Esophagus muscularis mucosa (tissue), 4 donors: ENCODE measurements around the gene TGDS. TPM values are rescaled to one million over a fixed set of nuclear protein-coding genes. Genes with fewer than 3 reads are reported as not detected.

Source experiments
- DNase-seq: peaks from one replicate; pipeline ENCODE4 v3.0.0-alpha.2; 2017; ENCODE audit errors: extremely low spot score
- H3K27ac ChIP-seq, 4 donors: fragments of 200-600 bp; sonication (generic); replicated peaks in 1 of 4; 1 replicate in 3 of 4; 2 replicates in 1 of 4; pipeline ENCODE4 v1.5.1; 2016 to 2019; ENCODE audit warnings: mild to moderate bottlenecking in 1 of 4
- H3K27me3 ChIP-seq, 4 donors: fragments of 200-600 bp; sonication (generic); one replicate each; pipeline versions ENCODE4 v1.5.1 to v1.6.0; 2016 to 2019
- H3K36me3 ChIP-seq, 4 donors: fragments of 200-600 bp; sonication (generic); one replicate each; pipeline ENCODE4 v1.5.1; 2016 to 2019
- H3K4me1 ChIP-seq, 4 donors: fragments of 200-600 bp; sonication (generic); one replicate each; pipeline ENCODE4 v1.5.1; 2016 to 2019
- H3K4me3 ChIP-seq, 4 donors: fragments of 200-600 bp; sonication (generic); 1 replicate in 2 of 4; 2 replicates in 2 of 4; pipeline ENCODE4 v1.5.1; 2016 to 2019; ENCODE audit warnings: mild to moderate bottlenecking in 4 of 4, moderate library complexity in 1 of 4
- H3K9me3 ChIP-seq, 4 donors: fragments of 200-600 bp; sonication (generic); 1 replicate in 3 of 4; 2 replicates in 1 of 4; pipeline ENCODE4 v1.5.1; 2016 to 2019
- CTCF ChIP-seq, 3 experiments: fragments of 200-600 bp in 2 of 3; fragments of 450-650 bp in 1 of 3; sonication (generic) in 2 of 3; IDR thresholded peaks; one replicate each; pipeline ENCODE4 v1.5.1; 2017 to 2019; ENCODE audit warnings: antibody characterized with exemption in 3 of 3, mild to moderate bottlenecking in 2 of 3, moderate library complexity in 1 of 3
- EP300 ChIP-seq: sonication (generic); formaldehyde crosslinking; IDR thresholded peaks from one replicate; pipeline ENCODE4 v1.6.1; 2017; ENCODE audit warnings: antibody characterized with exemption
- POLR2A ChIP-seq: fragments of 450-650 bp; IDR thresholded peaks from one replicate; pipeline ENCODE4 v1.6.1; 2017; ENCODE audit warnings: antibody characterized with exemption, moderate library complexity, mild to moderate bottlenecking, low read depth
- POLR2AphosphoS5 ChIP-seq, 2 donors: sonication (generic); formaldehyde crosslinking; IDR thresholded peaks; one replicate each; pipeline ENCODE4 v1.6.1; 2017; ENCODE audit warnings: antibody characterized with exemption in 2 of 2
- WGBS: methylation state at CpG from one replicate; pipeline ENCODE4 v1.1.5; 2018; 5-methylcytosine and 5-hydroxymethylcytosine counted together
- intact Hi-C: fragments of 100-400 bp; cut with DNase I; formaldehyde crosslinking; loops from one replicate; pipeline ENCODE4 v1.15.1; 2023
- total RNA-seq, 4 donors: library from RNA; depleted of rRNA; stranded (reverse); fragments of >200 nt; gene quantifications; one replicate each; pipeline versions ENCODE4 v1.1.0 to v1.2.1, GENCODE V29; 2016

TGDS gene
- total RNA-seq, 4 donors from 2014 or later = 3.7 to 7.5 (median 6.2) TPM

GRCh38 chr13:94524407-94524806, 71.5 kb downstream of the TGDS start:
- intact Hi-C loops = no loop called here
- TF ChIP-seq POLR2A = no peak
- no peak for TF ChIP-seq CTCF (IDR thresholded peaks at IDR 0.05)
- TF ChIP-seq EP300 = no peak
- TF ChIP-seq POLR2AphosphoS5 (IDR thresholded peaks at IDR 0.05) = no peak
- 94% methylated on average over 5 of the region's 7 CpGs for WGBS

More at GRCh38 chr13:94524407-94524806, 71.5 kb downstream of the TGDS start:
- no peaks in the 10 kb centered on the region for H3K27me3 ChIP-seq
- H3K9me3 ChIP-seq = no peaks in the 10 kb centered on the region
- no peaks in the 10 kb centered on the region for H3K36me3 ChIP-seq
- DNase-seq = no peak
- H3K27ac ChIP-seq = no peak overlapping the region
- H3K4me3 ChIP-seq = no peak overlapping the region
- H3K4me1 ChIP-seq = no peaks in the 10 kb centered on the region

Other genes starting within 250 kb of the TGDS start
- 1 to 10 TPM in 1 of 4 donors, under 1 TPM in 3; under 0.01 to 1.5 (median 0.47) TPM for gene DCT, start 116.5 kb downstream of the TGDS start, total RNA-seq
- 1 to 10 TPM; 2.7 to 4.7 (median 4.4) TPM for gene GPR180, start 5.7 kb upstream of the TGDS start, total RNA-seq
- not detected for gene SOX21, start 116.4 kb upstream of the TGDS start, total RNA-seq